H7 (cell line): ENCODE data around the gene WAPL. TPM values are rescaled to one million over a fixed set of nuclear protein-coding genes. Genes with fewer than 3 reads are reported as not detected.

ENCODE experiments used
- DNase-seq: peaks from one replicate; pipeline ENCODE4 v3.0.0; 2012
- H3K27me3 ChIP-seq: 2 replicates; pipeline ENCODE4 v1.6.0; 2011; ENCODE audit warnings: mild to moderate bottlenecking, low read length; ENCODE audit not compliant: control insufficient read depth, insufficient read depth
- H3K36me3 ChIP-seq: replicated peaks from 2 replicates; pipeline ENCODE4 v1.5.1; 2011; ENCODE audit warnings: low read length; ENCODE audit not compliant: control insufficient read depth, insufficient read depth
- H3K4me3 ChIP-seq: 2 replicates; pipeline ENCODE4 v1.5.1; 2011; ENCODE audit warnings: low read depth, mild to moderate bottlenecking, control low read depth, low read length, moderate library complexity; ENCODE audit not compliant: insufficient read depth
- total RNA-seq: library from RNA; depleted of rRNA; stranded (reverse); fragments of >200 nt; shearing (Covaris generic); gene quantifications from 2 replicates; pipeline ENCODE4 v1.2.3, GENCODE V29; 2014

Gene WAPL
- total RNA-seq, 1 experiment from 2014 or later = 33.5 TPM

GRCh38 chr10:86511027-86511865, 10.3 kb downstream of the WAPL start:
- DNase-seq = no peak
- H3K36me3 ChIP-seq = peaks cover 4% of the 10 kb centered on the region
- no peak overlapping the region for H3K4me3 ChIP-seq
- no peaks in the 10 kb centered on the region for H3K27me3 ChIP-seq

GRCh38 chr10:86509145-86509544, 12.4 kb downstream of the WAPL start:
- Histone ChIP-seq H3K27me3 (no peaks in the 10 kb centered on the region), H3K36me3 (no peaks in the 10 kb centered on the region; the same call in 1 of the 2 replicates), H3K4me3 (no peak overlapping the region)
- DNase-seq = no peak

GRCh38 chr10:86508217-86508616, 13.4 kb downstream of the WAPL start:
- no peaks in the 10 kb centered on the region for H3K27me3 ChIP-seq
- H3K36me3 ChIP-seq = no peaks in the 10 kb centered on the region; the same call in 1 of the 2 replicates
- no peak overlapping the region for H3K4me3 ChIP-seq
- no peak for DNase-seq

- Histone ChIP-seq H3K4me3 (no peak overlapping the region), H3K36me3 (no peaks in the 10 kb centered on the region; the same call in 1 of the 2 replicates), H3K27me3 (no peaks in the 10 kb centered on the region)
- no peak for DNase-seq
Observed at GRCh38 chr10:86506499-86506898, 15.1 kb downstream of the WAPL start.

GRCh38 chr10:86506062-86506461, 15.5 kb downstream of the WAPL start:
- no peak for DNase-seq
- H3K36me3 ChIP-seq = no peaks in the 10 kb centered on the region; the same call in 1 of the 2 replicates

GRCh38 chr10:86504510-86504909, 17.1 kb downstream of the WAPL start:
- Histone ChIP-seq H3K36me3 (peaks cover 7% of the 10 kb centered on the region), H3K27me3 (no peaks in the 10 kb centered on the region), H3K4me3 (no peak overlapping the region)
- DNase-seq = no peak

More at GRCh38 chr10:86506062-86506461, 15.5 kb downstream of the WAPL start:
- Histone ChIP-seq H3K27me3 (no peaks in the 10 kb centered on the region), H3K4me3 (no peak overlapping the region)

- no peaks in the 10 kb centered on the region for H3K27me3 ChIP-seq
- peaks cover 7% of the 10 kb centered on the region for H3K36me3 ChIP-seq
- DNase-seq = no peak
- no peak overlapping the region for H3K4me3 ChIP-seq
Observed at GRCh38 chr10:86500846-86501245, 20.7 kb downstream of the WAPL start.

- H3K27me3 ChIP-seq = no peaks in the 10 kb centered on the region
- no peak overlapping the region for H3K4me3 ChIP-seq
- no peak for DNase-seq
- peaks cover 7% of the 10 kb centered on the region for H3K36me3 ChIP-seq
Observed at GRCh38 chr10:86498598-86498997, 23.0 kb downstream of the WAPL start.

GRCh38 chr10:86497621-86498020, 24.0 kb downstream of the WAPL start:
- DNase-seq = no peak
- Histone ChIP-seq H3K27me3 (no peaks in the 10 kb centered on the region), H3K36me3 (peaks cover 7% of the 10 kb centered on the region), H3K4me3 (no peak overlapping the region)

- Histone ChIP-seq H3K36me3 (peaks cover 1% of the 10 kb centered on the region), H3K4me3 (no peak overlapping the region), H3K27me3 (no peaks in the 10 kb centered on the region)
- no peak for DNase-seq
Observed at GRCh38 chr10:86489960-86490612, 31.5 kb downstream of the WAPL start.

- no peaks in the 10 kb centered on the region for H3K27me3 ChIP-seq
- peaks cover 1% of the 10 kb centered on the region for H3K36me3 ChIP-seq
- no peak for DNase-seq
- H3K4me3 ChIP-seq = no peak overlapping the region
Observed at GRCh38 chr10:86489071-86489810, 32.4 kb downstream of the WAPL start.

- H3K36me3 ChIP-seq = peaks cover 1% of the 10 kb centered on the region
- DNase-seq = no peak
- H3K27me3 ChIP-seq = no peaks in the 10 kb centered on the region
- no peak overlapping the region for H3K4me3 ChIP-seq
Observed at GRCh38 chr10:86486856-86487255, 34.7 kb downstream of the WAPL start.

- H3K27me3 ChIP-seq = no peaks in the 10 kb centered on the region
- DNase-seq = no peak
- H3K36me3 ChIP-seq = no peaks in the 10 kb centered on the region; the same call in 1 of the 2 replicates
Observed at GRCh38 chr10:86483664-86484063, 37.9 kb downstream of the WAPL start.

GRCh38 chr10:86481761-86482160, 39.8 kb downstream of the WAPL start:
- H3K27me3 ChIP-seq = no peaks in the 10 kb centered on the region
- H3K36me3 ChIP-seq = no peaks in the 10 kb centered on the region; the same call in none of the 2 replicates
- no peak overlapping the region for H3K4me3 ChIP-seq
- no peak for DNase-seq

More at GRCh38 chr10:86483664-86484063, 37.9 kb downstream of the WAPL start:
- no peak overlapping the region for H3K4me3 ChIP-seq
